Endothelial cell of umbilical vein (primary cell): ENCODE data around the gene SLC6A2. TPM values are rescaled to one million over a fixed set of nuclear protein-coding genes. Genes with fewer than 3 reads are reported as not detected.

ENCODE experiments used
- BruUV-seq: library from RNA; stranded (reverse); fragments of 400-500 nt; replicated peaks from 2 replicates; lab custom pipeline; 2021; lab: Mats Ljungman, UMichigan
- CTCF ChIA-PET: fragments of 300-600, 350-600 bp; sonication (Branson Sonifier 250); formaldehyde crosslinking; loops from one replicate; lab custom pipeline; 2021; ENCODE audit warnings: antibody characterized with exemption, inconsistent platforms; lab: Charles Lee
- POLR2A ChIA-PET: fragments of 300-600, 350-600 bp; sonication (Branson Sonifier 250); formaldehyde crosslinking; loops from one replicate; lab custom pipeline; 2021; ENCODE audit warnings: antibody characterized with exemption, inconsistent platforms; lab: Charles Lee
- DNase-seq: peaks from one replicate; pipeline ENCODE4 v3.0.0-alpha.2; 2011; ENCODE audit warnings: low read depth, low spot score
- FAIRE-seq: peaks from 2 replicates; lab custom pipeline; 2011; peaks lifted over from hg19 to GRCh38; lab: Jason Lieb, UNC
- H2AFZ ChIP-seq: 2 replicates; pipeline ENCODE4 v1.6.0; 2012; ENCODE audit warnings: low read depth, low read length, control low read depth, inconsistent platforms
- H3K27ac ChIP-seq: 2 replicates; pipeline ENCODE4 v1.5.1; 2011; ENCODE audit warnings: low read depth, mild to moderate bottlenecking, control low read depth, low read length, moderate library complexity; ENCODE audit not compliant: insufficient read depth
- H3K27me3 ChIP-seq, 2 experiments: 2 replicates each; pipeline versions ENCODE4 v1.6.0 to v1.6.1; 2011; ENCODE audit warnings: low read length in 2 of 2, mixed read lengths in 1 of 2; ENCODE audit not compliant: control insufficient read depth in 2 of 2, insufficient read depth in 2 of 2
- H3K36me3 ChIP-seq, 2 experiments: 2 replicates in 1 of 2; 3 replicates in 1 of 2; pipeline ENCODE4 v1.5.1; 2011; ENCODE audit warnings: low read length in 2 of 2, mild to moderate bottlenecking in 1 of 2, moderate library complexity in 1 of 2; ENCODE audit not compliant: control insufficient read depth in 2 of 2, insufficient read depth in 2 of 2; ENCODE audit errors: extremely low read depth in 1 of 2
- H3K4me1 ChIP-seq: 3 replicates; pipeline ENCODE4 v1.5.1; 2011; ENCODE audit warnings: mild to moderate bottlenecking, low read length; ENCODE audit not compliant: control insufficient read depth, insufficient read depth; ENCODE audit errors: extremely low read depth
- H3K4me2 ChIP-seq: 2 replicates; pipeline ENCODE4 v1.6.1; 2011; ENCODE audit warnings: low read length, control low read depth, mixed read lengths; ENCODE audit not compliant: insufficient read depth
- H3K4me3 ChIP-seq, 3 experiments: fragments of 200-600 bp in 1 of 3; sonication (generic), shearing (Covaris generic) in 1 of 3; replicated peaks in 1 of 3; 2 replicates each; pipeline ENCODE4 v1.5.1; 2011 to 2016; ENCODE audit warnings: control low read depth in 3 of 3, low read length in 3 of 3, mild to moderate bottlenecking in 2 of 3, inconsistent platforms in 1 of 3, low read depth in 1 of 3, moderate library complexity in 1 of 3; ENCODE audit not compliant: insufficient read depth in 1 of 3
- H3K79me2 ChIP-seq: 2 replicates; pipeline ENCODE4 v1.6.0; 2012; ENCODE audit warnings: low read length, inconsistent platforms; ENCODE audit not compliant: control insufficient read depth, insufficient read depth
- H3K9ac ChIP-seq: replicated peaks from 2 replicates; pipeline ENCODE3; 2011; ENCODE audit warnings: low read length, control low read depth; ENCODE audit not compliant: insufficient read depth; ENCODE audit errors: extremely low read depth
- H3K9me1 ChIP-seq: replicated peaks from 3 replicates; pipeline ENCODE4 v1.6.0; 2011; ENCODE audit warnings: mild to moderate bottlenecking, low read length; ENCODE audit not compliant: control insufficient read depth, insufficient read depth; ENCODE audit errors: extremely low read depth
- H3K9me3 ChIP-seq: replicated peaks from 2 replicates; pipeline ENCODE4 v1.5.1; 2012; ENCODE audit warnings: low read length, inconsistent platforms; ENCODE audit not compliant: control insufficient read depth, insufficient read depth
- H4K20me1 ChIP-seq: replicated peaks from 2 replicates; pipeline ENCODE3; 2011; ENCODE audit warnings: mild to moderate bottlenecking, low read length; ENCODE audit not compliant: control insufficient read depth, insufficient read depth; ENCODE audit errors: extremely low read depth
- EZH2 ChIP-seq: IDR thresholded peaks from 2 replicates; pipeline ENCODE4 v1.6.1; 2012; ENCODE audit warnings: borderline replicate concordance, low read depth, mild to moderate bottlenecking, moderate library complexity, low read length, inconsistent platforms; ENCODE audit not compliant: severe bottlenecking
- FOS ChIP-seq: IDR thresholded peaks from 2 replicates; pipeline ENCODE4 v1.6.1; 2011; ENCODE audit warnings: mild to moderate bottlenecking, low read length, moderate library complexity, borderline replicate concordance; ENCODE audit not compliant: insufficient read depth
- GATA2 ChIP-seq: IDR thresholded peaks from 2 replicates; pipeline ENCODE4 v1.7.0; 2011; ENCODE audit warnings: low read depth, mild to moderate bottlenecking, moderate library complexity, mixed read lengths, low read length; ENCODE audit not compliant: insufficient read length, insufficient read depth
- JUN ChIP-seq: IDR thresholded peaks from 2 replicates; pipeline ENCODE4 v1.6.1; 2011; ENCODE audit warnings: borderline replicate concordance, low read depth; ENCODE audit not compliant: insufficient read length, insufficient read depth
- MYC ChIP-seq: IDR thresholded peaks from one replicate; pipeline ENCODE4 v1.6.1; 2011; ENCODE audit warnings: mild to moderate bottlenecking, low read depth, low read length
- POLR2A ChIP-seq: IDR thresholded peaks from 2 replicates; pipeline ENCODE4 v1.6.1; 2012; ENCODE audit warnings: low read depth, mild to moderate bottlenecking, control low read depth, low read length
- POLR2AphosphoS5 ChIP-seq: IDR thresholded peaks from 2 replicates; pipeline ENCODE4 v1.6.1; 2012; ENCODE audit warnings: low read depth, mild to moderate bottlenecking, control low read depth, low read length, moderate library complexity; ENCODE audit not compliant: insufficient read depth
- dilution Hi-C: fragments of 300-500 bp; cut with MboI; formaldehyde crosslinking; loops from one replicate; pipeline ENCODE4 v1.15.0; 2019; ENCODE audit warnings: low sequenced_read_pairs; ENCODE audit not compliant: extremely low pct_ligation_motif_present
- intact Hi-C: fragments of 100-400 bp; cut with micrococcal nuclease; formaldehyde crosslinking; loops from one replicate; pipeline ENCODE4 v1.10.0; 2022
- polyA plus RNA-seq, 4 experiments: library from polyadenylated mRNA; depleted of rRNA in 3 of 4; stranded (reverse) in 3 of 4; unstranded in 1 of 4; fragments of >200 nt; gene quantifications; 2 replicates each; pipeline versions ENCODE4 v1.2.1 to v1.2.3, GENCODE V29; 2011 to 2012; ENCODE audit warnings: missing spikeins in 1 of 4
- total RNA-seq: library from RNA; stranded (reverse); gene quantifications from 2 replicates; pipeline ENCODE4 v1.2.3, GENCODE V29; 2021
- TF ChIP-seq, protein P1 (sequence below), 2 donors: IDR thresholded peaks; 1 replicate in 1 of 2; 2 replicates in 1 of 2; pipeline ENCODE4 v1.5.1; 2011; ENCODE audit warnings: low read length in 2 of 2, mild to moderate bottlenecking in 2 of 2, moderate library complexity in 2 of 2, control low read depth in 1 of 2, inconsistent platforms in 1 of 2, low read depth in 1 of 2; ENCODE audit not compliant: insufficient read depth in 1 of 2; ENCODE audit errors: extremely low read depth in 1 of 2
- TF ChIP-seq, protein P2 (sequence below): IDR thresholded peaks from 2 replicates; pipeline ENCODE4 v1.6.1; 2011; ENCODE audit not compliant: insufficient read depth, insufficient read length

The SLC6A2 gene
- total and polyA plus RNA-seq, 2 donors (not counting 3 experiments of a cell fraction or from before 2014, with no cell fraction given): not detected

DNA sequence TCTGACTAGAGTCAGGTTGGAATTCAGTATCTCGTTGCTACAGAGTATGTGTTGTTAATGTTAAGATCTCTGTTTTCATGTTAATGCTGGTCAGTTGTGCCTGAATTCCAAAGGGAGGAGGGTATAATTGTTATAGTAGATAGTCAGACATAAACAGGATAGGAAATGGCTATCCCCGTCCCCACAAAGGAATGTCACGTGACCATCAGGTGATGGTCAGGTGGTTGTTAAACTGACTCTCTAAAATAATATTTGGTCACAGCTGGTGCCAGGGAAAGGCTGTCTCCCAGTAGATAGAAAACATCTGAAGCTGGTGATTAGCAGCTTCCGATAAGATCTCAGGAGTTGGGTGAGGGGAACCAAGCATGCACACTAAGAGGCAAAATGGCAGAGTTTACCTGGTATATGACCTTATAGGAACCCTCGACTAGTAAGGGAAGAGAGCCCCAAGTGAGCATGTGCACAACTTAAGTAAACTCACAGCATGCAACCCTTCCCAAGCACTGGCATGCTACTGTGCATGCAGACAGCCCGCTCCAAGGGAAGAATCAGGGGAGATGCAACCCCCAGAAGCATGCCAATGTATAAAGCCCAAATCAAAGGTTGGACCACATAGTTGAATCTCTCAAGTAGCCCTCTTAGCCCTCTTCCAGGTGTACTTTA, 27.4 kb upstream of the SLC6A2 start:
- Histone ChIP-seq H3K4me3 (no peak overlapping the region), H3K9ac (no peak overlapping the region), H3K9me1 (no peaks in the 10 kb centered on the region), H3K9me3 (no peaks in the 10 kb centered on the region), H3K36me3 (no peaks in the 10 kb centered on the region), H3K27me3 (peaks cover 10 to 15% of the 10 kb centered on the region in 2 experiments), H3K4me2 (no peak overlapping the region), H3K79me2 (no peaks in the 10 kb centered on the region), H3K4me1 (no peaks in the 10 kb centered on the region), H3K27ac (no peak overlapping the region), H4K20me1 (no peaks in the 10 kb centered on the region), H2AFZ (no peak overlapping the region)
- intact Hi-C loops (no loop called here), dilution Hi-C loops (no loop called here)
- ChIA-PET CTCF (no interaction called here), POLR2A (no interaction called here)
- no peak for DNase-seq
- no TSS peak for BruUV-seq
- TF ChIP-seq JUN: no peak
- no peak for TF ChIP-seq POLR2A
- TF ChIP-seq, protein P1, sequence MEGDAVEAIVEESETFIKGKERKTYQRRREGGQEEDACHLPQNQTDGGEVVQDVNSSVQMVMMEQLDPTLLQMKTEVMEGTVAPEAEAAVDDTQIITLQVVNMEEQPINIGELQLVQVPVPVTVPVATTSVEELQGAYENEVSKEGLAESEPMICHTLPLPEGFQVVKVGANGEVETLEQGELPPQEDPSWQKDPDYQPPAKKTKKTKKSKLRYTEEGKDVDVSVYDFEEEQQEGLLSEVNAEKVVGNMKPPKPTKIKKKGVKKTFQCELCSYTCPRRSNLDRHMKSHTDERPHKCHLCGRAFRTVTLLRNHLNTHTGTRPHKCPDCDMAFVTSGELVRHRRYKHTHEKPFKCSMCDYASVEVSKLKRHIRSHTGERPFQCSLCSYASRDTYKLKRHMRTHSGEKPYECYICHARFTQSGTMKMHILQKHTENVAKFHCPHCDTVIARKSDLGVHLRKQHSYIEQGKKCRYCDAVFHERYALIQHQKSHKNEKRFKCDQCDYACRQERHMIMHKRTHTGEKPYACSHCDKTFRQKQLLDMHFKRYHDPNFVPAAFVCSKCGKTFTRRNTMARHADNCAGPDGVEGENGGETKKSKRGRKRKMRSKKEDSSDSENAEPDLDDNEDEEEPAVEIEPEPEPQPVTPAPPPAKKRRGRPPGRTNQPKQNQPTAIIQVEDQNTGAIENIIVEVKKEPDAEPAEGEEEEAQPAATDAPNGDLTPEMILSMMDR (IDR thresholded peaks at IDR 0.05; ENCODE audit: extremely low read depth in 1 of 2, insufficient read depth in 1 of 2, low read depth in 1 of 2, low read length in 2 of 2): no peak
- no peak for TF ChIP-seq GATA2
- no peak for FAIRE-seq

DNA sequence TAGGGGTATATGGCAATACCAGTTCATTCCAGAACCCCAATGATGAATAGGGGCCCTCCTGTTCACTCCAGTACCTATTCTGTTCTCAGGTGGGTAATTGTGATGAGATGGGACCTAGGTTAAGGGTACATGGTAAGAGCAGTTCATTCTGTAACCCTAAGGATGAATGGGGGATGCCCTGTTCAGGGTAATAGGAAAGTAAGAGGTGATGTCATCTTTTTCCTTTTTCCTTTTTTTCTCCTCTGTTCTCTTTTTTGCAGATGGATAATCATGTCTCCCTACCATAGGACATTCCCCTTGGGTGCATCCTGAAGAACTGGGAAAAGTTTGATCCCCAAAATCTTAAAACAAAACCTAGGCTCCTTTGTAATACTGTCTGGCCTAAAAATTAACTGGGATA, 25.0 kb upstream of the SLC6A2 start:
- intact Hi-C loops (no loop called here), dilution Hi-C loops (no loop called here)
- H3K79me2 ChIP-seq: no peaks in the 10 kb centered on the region
- H3K9ac ChIP-seq: no peak overlapping the region
- no peaks in the 10 kb centered on the region for H3K9me1 ChIP-seq
- H4K20me1 ChIP-seq: no peaks in the 10 kb centered on the region
- no peak overlapping the region for H3K4me2 ChIP-seq
- FAIRE-seq: no peak
- TF ChIP-seq GATA2 (no peak), MYC (no peak), FOS (no peak), POLR2AphosphoS5 (no peak), EZH2 (no peak)
- TF ChIP-seq, protein P1 (IDR thresholded peaks at IDR 0.05; ENCODE audit: extremely low read depth in 1 of 2, insufficient read depth in 1 of 2, low read depth in 1 of 2, low read length in 2 of 2): no peak
- TF ChIP-seq, protein P2, sequence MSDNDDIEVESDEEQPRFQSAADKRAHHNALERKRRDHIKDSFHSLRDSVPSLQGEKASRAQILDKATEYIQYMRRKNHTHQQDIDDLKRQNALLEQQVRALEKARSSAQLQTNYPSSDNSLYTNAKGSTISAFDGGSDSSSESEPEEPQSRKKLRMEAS: no peak
- no peak overlapping the region for H3K4me3 ChIP-seq
- H3K27ac ChIP-seq: no peak overlapping the region
- ChIA-PET CTCF (no interaction called here), POLR2A (no interaction called here)
- no peaks in the 10 kb centered on the region for H3K9me3 ChIP-seq
- no peaks in the 10 kb centered on the region for H3K36me3 ChIP-seq
- no peaks in the 10 kb centered on the region for H3K4me1 ChIP-seq
- DNase-seq: no peak
- H2AFZ ChIP-seq: no peak overlapping the region
- H3K27me3 ChIP-seq: peaks cover 12 to 23% of the 10 kb centered on the region in 2 experiments
- no TSS peak for BruUV-seq
